Panc1 (cell line): ENCODE results near the gene PRKCA. TPM values are rescaled to one million over a fixed set of nuclear protein-coding genes. Genes with fewer than 3 reads are reported as not detected.
A peak's percentile ranks its signal among the peaks of the same experiment; 100 is the strongest.

Experiments
- ATAC-seq: fragments of 200-7000 bp; cut with Tn5 transposase; 2 replicates; pipeline ENCODE4 v1.9.1; 2020; ENCODE audit warnings: mild to moderate bottlenecking, moderate library complexity
- BruUV-seq: library from RNA; stranded (reverse); fragments of 400-500 nt; replicated peaks from 2 replicates; lab custom pipeline; 2021; lab: Mats Ljungman, UMichigan
- CTCF ChIA-PET: fragments of 300-600 bp; sonication (Branson Sonifier 250); formaldehyde crosslinking; loops from one replicate; lab custom pipeline; 2022; ENCODE audit warnings: antibody characterized with exemption; lab: Charles Lee
- POLR2A ChIA-PET: fragments of 300-600 bp; sonication (Branson Sonifier 250); formaldehyde crosslinking; loops from one replicate; lab custom pipeline; 2022; ENCODE audit warnings: antibody characterized with exemption; lab: Charles Lee
- DNase-seq: peaks from one replicate; pipeline ENCODE4 v3.0.0-alpha.2; 2010; ENCODE audit warnings: low read depth, low spot score
- H3K27ac ChIP-seq: 2 replicates; pipeline ENCODE4 v1.5.1; 2011; ENCODE audit warnings: mild to moderate bottlenecking, low read length, inconsistent platforms
- H3K27me3 ChIP-seq: fragments of 200-500 bp; sonication (Bioruptor generic); 2 replicates; pipeline ENCODE4 v1.6.0; 2014; ENCODE audit warnings: low read length, inconsistent platforms; ENCODE audit not compliant: control insufficient read depth, insufficient read depth
- H3K36me3 ChIP-seq: fragments of 200-500 bp; sonication (Bioruptor generic); 2 replicates; pipeline ENCODE4 v1.5.1; 2014; ENCODE audit warnings: inconsistent platforms, mild to moderate bottlenecking, low read length, moderate library complexity; ENCODE audit not compliant: control insufficient read depth, insufficient read depth
- H3K4me1 ChIP-seq: 2 replicates; pipeline ENCODE4 v1.5.1; 2011; ENCODE audit warnings: inconsistent platforms, mild to moderate bottlenecking, low read length, moderate library complexity; ENCODE audit not compliant: control insufficient read depth, insufficient read depth
- H3K4me3 ChIP-seq, 2 experiments: 2 replicates each; pipeline ENCODE4 v1.5.1; 2011 to 2012; ENCODE audit warnings: low read depth in 2 of 2, low read length in 2 of 2, mild to moderate bottlenecking in 2 of 2, inconsistent platforms in 1 of 2, moderate library complexity in 1 of 2
- H3K9me3 ChIP-seq: fragments of 200-500 bp; sonication (Bioruptor generic); 2 replicates; pipeline ENCODE4 v1.5.1; 2014; ENCODE audit warnings: low read depth, mild to moderate bottlenecking, inconsistent platforms, low read length, moderate library complexity; ENCODE audit not compliant: control insufficient read depth, insufficient read depth
- POLR2AphosphoS5 ChIP-seq: IDR thresholded peaks from 2 replicates; pipeline ENCODE4 v1.6.1; 2012; ENCODE audit warnings: mild to moderate bottlenecking, low read depth, low read length, moderate library complexity
- SIN3A ChIP-seq: IDR thresholded peaks from 2 replicates; pipeline ENCODE4 v1.6.1; 2012; ENCODE audit warnings: low read depth, mild to moderate bottlenecking, low read length, moderate library complexity, borderline replicate concordance; ENCODE audit not compliant: insufficient read depth
- TCF7L2 ChIP-seq: IDR thresholded peaks from 2 replicates; pipeline ENCODE4 v1.6.1; 2011; ENCODE audit warnings: mild to moderate bottlenecking, low read depth, low read length, inconsistent platforms
- in situ Hi-C: cut with HindIII; loops from 2 replicates; pipeline ENCODE4 v1.10.0; 2016; ENCODE audit warnings: low sequenced_read_pairs, low pct_unique_long_range_greater_than_20kb
- intact Hi-C: fragments of 100-400 bp; cut with micrococcal nuclease; formaldehyde crosslinking; loops from one replicate; pipeline ENCODE4 v1.10.0; 2022; ENCODE audit not compliant: unreplicated experiment
- total RNA-seq: library from RNA; stranded (reverse); gene quantifications from one replicate; pipeline ENCODE4 v1.2.1, GENCODE V29; 2021; ENCODE audit not compliant: unreplicated experiment
- TF ChIP-seq, protein P1 (sequence below): fragments of 450-650 bp; IDR thresholded peaks from 2 replicates; pipeline ENCODE4 v1.5.1; 2017; ENCODE audit warnings: mild to moderate bottlenecking
- TF ChIP-seq, protein P2 (sequence below), 2 experiments: IDR thresholded peaks; 2 replicates each; pipeline ENCODE4 v1.6.1; 2011 to 2012; ENCODE audit warnings: low read depth in 2 of 2, control low read depth in 1 of 2, low read length in 1 of 2, mild to moderate bottlenecking in 1 of 2, moderate library complexity in 1 of 2; ENCODE audit not compliant: insufficient read depth in 1 of 2

Gene PRKCA
- total RNA-seq, 1 experiment from 2014 or later = 53.0 TPM

DNA sequence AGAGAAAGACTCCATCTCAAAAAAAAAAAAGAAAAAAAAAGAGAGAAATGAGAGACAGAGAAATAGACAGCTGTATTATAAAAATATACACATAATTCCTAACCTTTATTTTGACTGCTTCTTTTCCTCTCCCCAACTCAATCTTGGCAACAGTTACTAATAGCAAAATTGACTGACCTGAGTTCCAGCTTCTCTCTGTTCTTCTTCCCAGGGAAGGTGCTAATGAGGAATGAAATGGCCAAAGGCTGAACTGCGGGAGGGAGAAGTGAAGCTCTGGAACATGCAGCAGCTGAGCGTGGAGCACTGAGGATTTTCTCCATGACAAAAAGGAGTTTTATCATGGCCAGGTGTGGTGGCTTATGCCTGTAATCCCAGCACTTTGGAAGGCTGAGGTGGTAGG lies 25.2 kb upstream of the PRKCA start:
- DNase-seq = no peak
- H3K27ac ChIP-seq = peak overlapping the region; percentile 66; the same call in 1 of the 2 replicates
- no peak for ATAC-seq
- H3K4me3 ChIP-seq = no peak overlapping the region
- H3K4me1 ChIP-seq = peaks cover 28% of the 10 kb centered on the region
- intact Hi-C loops (no loop called here), in situ Hi-C loops (no loop called here)
- CTCF ChIA-PET = interaction anchor here (0.7 kb wide), 1 partner anchor 225 kb away, joined by 3 read pairs; no protein-coding TSS in a partner anchor
- H3K27me3 ChIP-seq = no peaks in the 10 kb centered on the region
- TF ChIP-seq, protein P1, sequence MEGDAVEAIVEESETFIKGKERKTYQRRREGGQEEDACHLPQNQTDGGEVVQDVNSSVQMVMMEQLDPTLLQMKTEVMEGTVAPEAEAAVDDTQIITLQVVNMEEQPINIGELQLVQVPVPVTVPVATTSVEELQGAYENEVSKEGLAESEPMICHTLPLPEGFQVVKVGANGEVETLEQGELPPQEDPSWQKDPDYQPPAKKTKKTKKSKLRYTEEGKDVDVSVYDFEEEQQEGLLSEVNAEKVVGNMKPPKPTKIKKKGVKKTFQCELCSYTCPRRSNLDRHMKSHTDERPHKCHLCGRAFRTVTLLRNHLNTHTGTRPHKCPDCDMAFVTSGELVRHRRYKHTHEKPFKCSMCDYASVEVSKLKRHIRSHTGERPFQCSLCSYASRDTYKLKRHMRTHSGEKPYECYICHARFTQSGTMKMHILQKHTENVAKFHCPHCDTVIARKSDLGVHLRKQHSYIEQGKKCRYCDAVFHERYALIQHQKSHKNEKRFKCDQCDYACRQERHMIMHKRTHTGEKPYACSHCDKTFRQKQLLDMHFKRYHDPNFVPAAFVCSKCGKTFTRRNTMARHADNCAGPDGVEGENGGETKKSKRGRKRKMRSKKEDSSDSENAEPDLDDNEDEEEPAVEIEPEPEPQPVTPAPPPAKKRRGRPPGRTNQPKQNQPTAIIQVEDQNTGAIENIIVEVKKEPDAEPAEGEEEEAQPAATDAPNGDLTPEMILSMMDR = no peak
- TF ChIP-seq TCF7L2 (no peak), POLR2AphosphoS5 (no peak), SIN3A (no peak)
- TF ChIP-seq, protein P2, sequence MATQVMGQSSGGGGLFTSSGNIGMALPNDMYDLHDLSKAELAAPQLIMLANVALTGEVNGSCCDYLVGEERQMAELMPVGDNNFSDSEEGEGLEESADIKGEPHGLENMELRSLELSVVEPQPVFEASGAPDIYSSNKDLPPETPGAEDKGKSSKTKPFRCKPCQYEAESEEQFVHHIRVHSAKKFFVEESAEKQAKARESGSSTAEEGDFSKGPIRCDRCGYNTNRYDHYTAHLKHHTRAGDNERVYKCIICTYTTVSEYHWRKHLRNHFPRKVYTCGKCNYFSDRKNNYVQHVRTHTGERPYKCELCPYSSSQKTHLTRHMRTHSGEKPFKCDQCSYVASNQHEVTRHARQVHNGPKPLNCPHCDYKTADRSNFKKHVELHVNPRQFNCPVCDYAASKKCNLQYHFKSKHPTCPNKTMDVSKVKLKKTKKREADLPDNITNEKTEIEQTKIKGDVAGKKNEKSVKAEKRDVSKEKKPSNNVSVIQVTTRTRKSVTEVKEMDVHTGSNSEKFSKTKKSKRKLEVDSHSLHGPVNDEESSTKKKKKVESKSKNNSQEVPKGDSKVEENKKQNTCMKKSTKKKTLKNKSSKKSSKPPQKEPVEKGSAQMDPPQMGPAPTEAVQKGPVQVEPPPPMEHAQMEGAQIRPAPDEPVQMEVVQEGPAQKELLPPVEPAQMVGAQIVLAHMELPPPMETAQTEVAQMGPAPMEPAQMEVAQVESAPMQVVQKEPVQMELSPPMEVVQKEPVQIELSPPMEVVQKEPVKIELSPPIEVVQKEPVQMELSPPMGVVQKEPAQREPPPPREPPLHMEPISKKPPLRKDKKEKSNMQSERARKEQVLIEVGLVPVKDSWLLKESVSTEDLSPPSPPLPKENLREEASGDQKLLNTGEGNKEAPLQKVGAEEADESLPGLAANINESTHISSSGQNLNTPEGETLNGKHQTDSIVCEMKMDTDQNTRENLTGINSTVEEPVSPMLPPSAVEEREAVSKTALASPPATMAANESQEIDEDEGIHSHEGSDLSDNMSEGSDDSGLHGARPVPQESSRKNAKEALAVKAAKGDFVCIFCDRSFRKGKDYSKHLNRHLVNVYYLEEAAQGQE (IDR thresholded peaks at IDR 0.05; ENCODE audit: insufficient read depth in 1 of 2, low read depth in 2 of 2, low read length in 1 of 2) = no peak
- no TSS peak for BruUV-seq
- H3K36me3 ChIP-seq = no peaks in the 10 kb centered on the region
- no peaks in the 10 kb centered on the region for H3K9me3 ChIP-seq
- POLR2A ChIA-PET = interaction anchor here (0.6 kb wide), 1 partner anchor 36 kb away, joined by 4 read pairs; no protein-coding TSS in a partner anchor

DNA sequence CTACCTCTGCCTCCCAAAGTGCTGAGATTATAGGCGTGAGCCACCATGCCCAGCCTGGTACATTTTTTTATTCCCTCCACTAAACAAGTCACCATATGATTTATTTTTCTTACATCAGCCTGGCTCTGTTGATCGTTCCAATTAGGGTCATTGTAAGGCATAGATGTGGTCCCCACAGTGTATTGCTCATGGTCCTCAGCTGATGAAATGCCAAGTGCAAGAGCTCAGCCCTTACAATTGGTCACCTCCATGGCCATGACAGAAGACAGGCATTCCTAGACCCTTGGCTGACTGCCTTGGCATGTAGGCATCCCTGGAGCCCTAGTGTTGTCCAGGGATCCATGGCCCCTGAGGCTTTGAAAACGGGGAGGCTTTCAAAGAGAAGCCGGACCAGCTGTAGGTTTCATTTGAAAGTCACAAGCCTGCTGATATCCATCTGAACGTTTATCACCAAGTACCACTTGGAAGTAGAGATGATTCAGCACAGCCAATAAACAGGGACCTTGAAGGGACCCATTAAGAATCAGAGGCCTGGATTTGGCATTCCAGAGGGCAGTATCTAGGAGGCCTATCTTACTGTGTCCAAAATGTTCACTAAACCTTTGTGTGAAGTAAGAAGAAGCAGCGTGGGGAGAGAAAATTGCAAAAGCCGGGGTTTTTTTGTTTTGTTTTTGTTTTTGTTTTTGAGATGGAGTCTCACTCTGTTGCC lies 20.6 kb upstream of the PRKCA start:
- DNase-seq = no peak
- Histone ChIP-seq H3K9me3 (no peaks in the 10 kb centered on the region), H3K36me3 (no peaks in the 10 kb centered on the region), H3K27me3 (no peaks in the 10 kb centered on the region), H3K27ac (no peak overlapping the region), H3K4me3 (no peak overlapping the region), H3K4me1 (no peaks in the 10 kb centered on the region)
- in situ Hi-C loops (no loop called here), intact Hi-C loops (no loop called here)
- ChIA-PET POLR2A (no interaction called here), CTCF (no interaction called here)
- TF ChIP-seq TCF7L2 (no peak), SIN3A (no peak), POLR2AphosphoS5 (no peak)
- TF ChIP-seq, protein P2 (IDR thresholded peaks at IDR 0.05; ENCODE audit: insufficient read depth in 1 of 2, low read depth in 2 of 2, low read length in 1 of 2) = no peak
- TF ChIP-seq, protein P1 = no peak
- no TSS peak for BruUV-seq
- ATAC-seq = peak; percentile 30; the same call in 1 of the 2 replicates
